Ovary (tissue), 3 donors: Measurements from ENCODE around the gene PARN.

Experiments
- CTCF ChIP-seq, 3 donors: fragments of 450-650 bp in 2 of 3; fragments of 200-600 bp in 1 of 3; IDR thresholded peaks; one replicate each; pipeline versions ENCODE4 v1.5.1 to v1.8.0; 2016 to 2022; ENCODE audit warnings: antibody characterized with exemption in 3 of 3, mild to moderate bottlenecking in 1 of 3
- POLR2A ChIP-seq: fragments of 450-650 bp; IDR thresholded peaks from one replicate; pipeline ENCODE4 v1.6.1; 2017; ENCODE audit warnings: antibody characterized with exemption, mild to moderate bottlenecking, moderate library complexity
- donor health status: DM: no; HTN: no; CAD: no.

GRCh38 chr16:14386115-14386514 is 243.9 kb downstream of the PARN start:
- TF ChIP-seq CTCF (IDR thresholded peaks at IDR 0.05) (no peak), POLR2A (no peak)
